GM21576 (cell line): ENCODE measurements around the gene HOXD9.

Source experiments
- ATAC-seq: cut with Tn5 transposase; IDR thresholded peaks from one replicate; pipeline ENCODE4 v1.9.1; 2021; ENCODE audit warnings: mild to moderate bottlenecking, moderate library complexity; ENCODE audit not compliant: unreplicated experiment

Gene HOXD9

GRCh38 chr2:176164611-176165369, 42.3 kb downstream of the HOXD9 start:
- ATAC-seq: no peak

- ATAC-seq: no peak
Observed at GRCh38 chr2:176165370-176166050, 43.0 kb downstream of the HOXD9 start.

DNA sequence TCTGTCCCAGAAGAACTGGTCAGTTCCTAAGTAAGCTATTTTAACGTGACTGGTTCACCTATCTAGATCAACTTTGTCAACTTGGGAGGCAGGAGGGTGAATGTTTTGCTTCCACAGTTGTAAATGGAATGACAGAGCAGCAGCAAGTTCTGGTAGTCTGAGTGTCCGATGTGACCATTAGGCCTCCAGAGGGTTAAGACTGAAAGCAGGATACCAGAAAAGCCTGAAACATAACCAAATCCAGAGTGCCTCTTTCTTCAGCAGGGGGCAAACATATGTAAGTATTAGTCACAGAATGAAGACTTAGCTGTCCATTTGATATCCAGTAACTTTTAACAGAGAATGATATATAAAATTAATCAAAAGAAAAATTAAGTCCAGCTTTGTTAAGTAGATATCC, 43.8 kb downstream of the HOXD9 start:
- ATAC-seq: no peak

GRCh38 chr2:176167398-176167797, 44.9 kb downstream of the HOXD9 start:
- no peak for ATAC-seq

GRCh38 chr2:176169181-176169580, 46.7 kb downstream of the HOXD9 start:
- ATAC-seq: no peak

- ATAC-seq: no peak
Observed at GRCh38 chr2:176169711-176170110, 47.2 kb downstream of the HOXD9 start.

DNA sequence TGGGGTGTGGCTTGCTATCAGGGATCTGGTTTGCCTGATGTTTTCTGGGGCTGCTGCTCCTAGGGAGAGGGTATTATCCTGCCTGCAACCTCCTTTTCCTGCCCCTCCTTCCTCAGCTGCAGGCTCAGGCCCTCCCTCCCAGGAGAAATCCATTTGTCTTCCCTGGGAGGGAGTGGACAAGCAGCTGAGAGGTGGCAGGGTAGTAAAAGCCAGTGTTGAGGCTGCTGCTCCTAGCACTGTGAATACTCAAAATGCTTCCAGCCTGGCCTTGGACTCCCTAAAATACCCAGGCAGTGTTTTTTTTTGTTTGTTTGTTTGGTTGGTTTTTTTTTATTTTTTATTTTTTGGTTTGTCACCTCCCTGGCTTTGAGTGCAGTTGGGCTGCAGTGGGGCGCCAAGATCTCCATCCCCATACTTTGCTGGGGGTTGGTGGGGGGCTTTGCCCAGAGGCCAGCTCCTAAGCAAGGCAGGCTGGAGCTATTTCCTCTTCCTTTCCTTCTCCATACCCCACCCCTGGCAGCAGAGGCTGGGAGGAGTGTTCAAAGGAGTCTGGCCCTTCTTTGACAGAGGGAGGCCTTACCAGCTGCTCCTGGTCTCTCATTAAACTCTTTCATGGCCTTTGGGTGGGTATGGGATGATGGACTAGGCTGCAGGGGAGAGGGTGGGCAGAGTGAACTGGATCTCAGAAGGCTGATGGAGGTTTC, 48.2 kb downstream of the HOXD9 start:
- no peak for ATAC-seq

GRCh38 chr2:176171351-176172006, 49.0 kb downstream of the HOXD9 start:
- no peak for ATAC-seq

DNA sequence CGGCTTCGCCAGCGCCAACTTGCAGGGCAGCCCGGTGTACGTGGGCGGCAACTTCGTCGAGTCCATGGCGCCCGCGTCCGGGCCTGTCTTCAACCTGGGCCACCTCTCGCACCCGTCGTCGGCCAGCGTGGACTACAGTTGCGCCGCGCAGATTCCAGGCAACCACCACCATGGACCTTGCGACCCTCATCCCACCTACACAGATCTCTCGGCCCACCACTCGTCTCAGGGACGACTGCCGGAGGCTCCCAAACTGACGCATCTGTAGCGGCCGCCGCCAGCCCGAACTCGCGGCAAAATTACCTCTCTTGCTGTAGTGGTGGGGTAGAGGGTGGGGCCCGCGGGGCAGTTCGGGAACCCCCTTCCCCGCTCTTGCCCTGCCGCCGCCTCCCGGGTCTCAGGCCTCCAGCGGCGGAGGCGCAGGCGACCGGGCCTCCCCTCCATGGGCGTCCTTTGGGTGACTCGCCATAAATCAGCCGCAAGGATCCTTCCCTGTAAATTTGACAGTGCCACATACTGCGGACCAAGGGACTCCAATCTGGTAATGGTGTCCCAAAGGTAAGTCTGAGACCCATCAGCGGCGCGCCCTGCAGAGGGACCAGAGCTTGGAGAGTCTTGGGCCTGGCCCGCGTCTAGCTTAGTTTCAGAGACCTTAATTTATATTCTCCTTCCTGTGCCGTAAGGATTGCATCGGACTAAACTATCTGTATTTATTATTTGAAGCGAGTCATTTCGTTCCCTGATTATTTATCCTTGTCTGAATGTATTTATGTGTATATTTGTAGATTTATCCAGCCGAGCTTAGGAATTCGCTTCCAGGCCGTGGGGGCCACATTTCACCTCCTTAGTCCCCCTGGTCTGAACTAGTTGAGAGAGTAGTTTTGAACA, 49.7 kb downstream of the HOXD9 start:
- ATAC-seq: no peak

DNA sequence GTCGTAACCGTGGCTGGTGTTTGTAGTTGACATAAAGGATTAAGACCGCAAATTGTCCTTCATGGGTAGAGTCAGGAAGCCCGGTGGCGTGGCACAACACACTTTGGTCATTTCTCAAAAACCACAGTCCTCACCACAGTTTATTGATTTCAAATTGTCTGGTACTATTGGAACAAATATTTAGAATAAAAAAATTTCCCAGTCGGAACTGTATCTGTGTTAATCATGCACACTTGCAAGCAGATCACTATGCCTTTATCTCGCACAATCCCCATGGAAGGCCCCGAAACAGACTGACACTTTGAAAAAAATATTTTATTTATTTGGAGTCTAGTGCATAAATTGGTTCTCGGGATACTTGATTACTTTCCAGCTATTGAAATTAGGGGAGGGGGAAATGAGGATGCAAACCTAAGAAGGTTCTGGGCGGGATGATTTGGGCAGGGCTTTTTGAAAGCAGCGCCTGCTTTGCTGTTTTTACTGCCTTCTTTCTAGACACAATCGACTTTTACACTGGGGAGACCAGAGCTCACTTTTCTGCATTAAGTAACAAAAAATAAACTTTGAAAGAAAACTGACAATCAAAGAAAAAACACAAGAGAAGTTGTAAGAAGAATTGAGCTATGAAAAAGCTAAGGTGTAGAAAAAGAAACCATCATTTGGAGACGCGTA, 50.5 kb downstream of the HOXD9 start:
- ATAC-seq: no peak

- no peak for ATAC-seq
Observed at GRCh38 chr2:176173567-176174381, 51.3 kb downstream of the HOXD9 start.

DNA sequence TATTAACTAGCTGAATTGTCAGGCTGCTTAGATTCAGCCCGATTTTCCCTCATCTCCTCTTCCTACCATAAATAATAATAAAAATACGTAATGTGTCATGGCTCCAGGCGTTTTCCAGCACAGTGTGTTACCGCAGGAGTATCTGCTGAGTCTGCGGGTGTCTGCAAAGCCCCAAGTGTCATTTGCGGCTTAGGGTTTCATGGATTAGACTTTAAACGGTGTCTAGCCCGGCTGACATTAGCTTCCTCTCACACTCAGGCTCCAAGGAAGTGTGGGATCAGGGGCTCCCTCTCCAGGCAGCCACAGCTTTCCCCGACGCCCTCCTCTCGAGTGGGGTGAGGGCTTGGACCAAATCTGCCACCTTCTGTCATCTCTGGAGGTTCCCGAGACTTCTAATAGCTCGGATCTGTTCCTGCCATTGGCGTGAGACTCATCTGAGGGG, 51.9 kb downstream of the HOXD9 start:
- ATAC-seq: no peak
